Osteoblast (primary cell): ENCODE results near the gene TPPP2. TPM values are rescaled to one million over a fixed set of nuclear protein-coding genes. Genes with fewer than 3 reads are reported as not detected.
A peak's percentile ranks its signal among the peaks of the same experiment; 100 is the strongest.

Source experiments
- DNase-seq: peaks from one replicate; pipeline ENCODE4 v3.0.0; 2011; ENCODE audit warnings: low spot score, mixed read lengths; ENCODE audit not compliant: insufficient read length; ENCODE audit errors: missing footprints
- H2AFZ ChIP-seq: 2 replicates; pipeline ENCODE4 v1.6.0; 2011; ENCODE audit warnings: mild to moderate bottlenecking, low read length
- H3K27ac ChIP-seq: 2 replicates; pipeline ENCODE4 v1.5.1; 2011; ENCODE audit warnings: mild to moderate bottlenecking, low read depth, low read length, moderate library complexity
- H3K27me3 ChIP-seq: 2 replicates; pipeline ENCODE4 v1.6.0; 2012; ENCODE audit warnings: mild to moderate bottlenecking, control low read depth, inconsistent platforms, low read length, moderate library complexity; ENCODE audit not compliant: insufficient read depth
- H3K36me3 ChIP-seq: 2 replicates; pipeline ENCODE4 v1.5.1; 2011; ENCODE audit warnings: mild to moderate bottlenecking, low read length, control low read depth, moderate library complexity; ENCODE audit not compliant: insufficient read depth
- H3K4me1 ChIP-seq: 2 replicates; pipeline ENCODE4 v1.5.1; 2011; ENCODE audit warnings: mild to moderate bottlenecking, low read length, control low read depth, moderate library complexity; ENCODE audit not compliant: insufficient read depth
- H3K4me2 ChIP-seq: 2 replicates; pipeline ENCODE4 v1.6.0; 2011; ENCODE audit warnings: mild to moderate bottlenecking, low read length; ENCODE audit not compliant: insufficient read depth
- H3K4me3 ChIP-seq: fragments of 200-600 bp; sonication (generic); 3 replicates; pipeline ENCODE4 v1.5.1; 2012; ENCODE audit warnings: mild to moderate bottlenecking, low read length, inconsistent platforms; ENCODE audit not compliant: insufficient read depth
- H3K79me2 ChIP-seq: 2 replicates; pipeline ENCODE4 v1.6.0; 2012; ENCODE audit warnings: mild to moderate bottlenecking, low read length, control low read depth, inconsistent platforms; ENCODE audit not compliant: insufficient read depth
- H3K9me3 ChIP-seq: 2 replicates; pipeline ENCODE4 v1.5.1; 2011; ENCODE audit warnings: low read depth, low read length, control low read depth
- H4K20me1 ChIP-seq: 2 replicates; pipeline ENCODE4 v1.6.0; 2012; ENCODE audit warnings: mild to moderate bottlenecking, low read length, control low read depth; ENCODE audit not compliant: insufficient read depth
- CTCF ChIP-seq: IDR thresholded peaks from 2 replicates; pipeline ENCODE4 v1.5.1; 2011; ENCODE audit warnings: mild to moderate bottlenecking, low read depth, low read length, moderate library complexity; ENCODE audit errors: extremely low read depth
- total RNA-seq: library from RNA; depleted of rRNA; stranded (reverse); fragments of >200 nt; gene quantifications from 2 replicates; pipeline ENCODE4 v1.2.3, GENCODE V29; 2012

Gene TPPP2
- total RNA-seq, 1 donor: not detected

GRCh38 chr14:21026988-21027315 lies 3.1 kb upstream of the TPPP2 start:
- no peak for TF ChIP-seq CTCF
- H3K27ac ChIP-seq: no peak overlapping the region
- peaks cover 61% of the 10 kb centered on the region for H3K27me3 ChIP-seq
- no peak overlapping the region for H2AFZ ChIP-seq
- no peaks in the 10 kb centered on the region for H3K79me2 ChIP-seq
- H3K4me2 ChIP-seq: no peak overlapping the region
- H3K9me3 ChIP-seq: no peaks in the 10 kb centered on the region
- H3K4me1 ChIP-seq: no peaks in the 10 kb centered on the region
- peak; percentile 37 for DNase-seq
- no peaks in the 10 kb centered on the region for H4K20me1 ChIP-seq
- H3K36me3 ChIP-seq: no peaks in the 10 kb centered on the region
- no peak overlapping the region for H3K4me3 ChIP-seq

GRCh38 chr14:21030531-21030930 lies 514 bp downstream of the TPPP2 start:
- Histone ChIP-seq H3K27ac (no peak overlapping the region), H3K79me2 (no peaks in the 10 kb centered on the region), H3K4me2 (no peak overlapping the region), H2AFZ (no peak overlapping the region), H3K36me3 (no peaks in the 10 kb centered on the region), H3K27me3 (peaks cover 59% of the 10 kb centered on the region), H4K20me1 (no peaks in the 10 kb centered on the region), H3K4me3 (no peak overlapping the region), H3K9me3 (no peaks in the 10 kb centered on the region), H3K4me1 (no peaks in the 10 kb centered on the region)
- TF ChIP-seq CTCF: no peak
- DNase-seq: peak; percentile 62

- no peak overlapping the region for H2AFZ ChIP-seq
- H4K20me1 ChIP-seq: no peaks in the 10 kb centered on the region
- no peaks in the 10 kb centered on the region for H3K36me3 ChIP-seq
- H3K4me3 ChIP-seq: no peak overlapping the region
- no peaks in the 10 kb centered on the region for H3K9me3 ChIP-seq
- H3K4me1 ChIP-seq: no peaks in the 10 kb centered on the region
- H3K27ac ChIP-seq: no peak overlapping the region
- peaks cover 49% of the 10 kb centered on the region for H3K27me3 ChIP-seq
- no peak for DNase-seq
- H3K79me2 ChIP-seq: no peaks in the 10 kb centered on the region
- no peak overlapping the region for H3K4me2 ChIP-seq
- no peak for TF ChIP-seq CTCF
These were observed 2.5 kb downstream of the TPPP2 start for GRCh38 chr14:21032326-21033132.

GRCh38 chr14:21033133-21033698 lies 3.2 kb downstream of the TPPP2 start:
- H3K27ac ChIP-seq: no peak overlapping the region
- H3K36me3 ChIP-seq: no peaks in the 10 kb centered on the region
- H3K4me3 ChIP-seq: no peak overlapping the region
- no peak overlapping the region for H3K4me2 ChIP-seq
- no peak overlapping the region for H2AFZ ChIP-seq
- H3K79me2 ChIP-seq: no peaks in the 10 kb centered on the region
- TF ChIP-seq CTCF: no peak
- no peaks in the 10 kb centered on the region for H3K4me1 ChIP-seq
- H4K20me1 ChIP-seq: no peaks in the 10 kb centered on the region
- H3K9me3 ChIP-seq: no peaks in the 10 kb centered on the region
- peak; percentile 43 for DNase-seq
- H3K27me3 ChIP-seq: peaks cover 49% of the 10 kb centered on the region
